LNCaP clone FGC (cell line): ENCODE measurements around the gene AGK.

Source experiments
- DNase-seq: peaks from one replicate; pipeline ENCODE4 v3.0.0-alpha.2; 2011; ENCODE audit warnings: low read depth
- H3K4me3 ChIP-seq: 2 replicates; pipeline ENCODE4 v1.5.1; 2011; ENCODE audit warnings: mild to moderate bottlenecking, low read depth, low read length, control low read depth
- CTCF ChIP-seq: IDR thresholded peaks from 2 replicates; pipeline ENCODE4 v1.5.1; 2012; ENCODE audit warnings: mild to moderate bottlenecking; ENCODE audit not compliant: control insufficient read depth, insufficient read depth; ENCODE audit errors: extremely low read depth

The AGK gene

GRCh38 chr7:141695803-141696289 lies 144.6 kb downstream of the AGK start:
- peak; percentile 99 for DNase-seq
- H3K4me3 ChIP-seq = 0 out of 2 replicates have a peak overlapping the region, but pooled peaks have one; percentile 16
- no peak for TF ChIP-seq CTCF

DNA sequence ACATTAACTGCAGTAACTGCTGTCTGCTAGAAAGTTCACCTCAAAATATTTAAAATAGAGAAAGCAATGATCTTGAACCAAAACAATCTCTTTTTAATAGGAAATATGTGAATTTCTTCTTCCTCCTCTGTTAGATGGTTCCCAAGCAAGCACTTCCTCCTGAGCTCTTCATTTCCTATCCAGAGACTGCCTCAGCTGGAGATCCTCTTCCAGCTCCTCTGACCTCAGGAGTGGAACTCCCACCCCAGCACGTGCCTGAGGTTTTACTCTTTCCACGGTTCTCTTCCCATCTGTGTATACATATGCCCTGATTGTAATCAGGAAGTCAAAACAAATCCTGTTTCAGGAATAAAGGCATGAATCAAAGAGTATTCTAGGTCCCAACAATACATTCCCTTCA lies 145.1 kb downstream of the AGK start:
- H3K4me3 ChIP-seq = 0 out of 2 replicates have a peak overlapping the region, but pooled peaks have one; percentile 16
- no peak for TF ChIP-seq CTCF
- peak; percentile 50 for DNase-seq

GRCh38 chr7:141697211-141697871 lies 146.1 kb downstream of the AGK start:
- DNase-seq = no peak
- H3K4me3 ChIP-seq = no peak overlapping the region
- TF ChIP-seq CTCF = no peak

- no peak for TF ChIP-seq CTCF
- H3K4me3 ChIP-seq = no peak overlapping the region
- DNase-seq = no peak
These were observed 147.2 kb downstream of the AGK start for GRCh38 chr7:141698247-141699015.

DNA sequence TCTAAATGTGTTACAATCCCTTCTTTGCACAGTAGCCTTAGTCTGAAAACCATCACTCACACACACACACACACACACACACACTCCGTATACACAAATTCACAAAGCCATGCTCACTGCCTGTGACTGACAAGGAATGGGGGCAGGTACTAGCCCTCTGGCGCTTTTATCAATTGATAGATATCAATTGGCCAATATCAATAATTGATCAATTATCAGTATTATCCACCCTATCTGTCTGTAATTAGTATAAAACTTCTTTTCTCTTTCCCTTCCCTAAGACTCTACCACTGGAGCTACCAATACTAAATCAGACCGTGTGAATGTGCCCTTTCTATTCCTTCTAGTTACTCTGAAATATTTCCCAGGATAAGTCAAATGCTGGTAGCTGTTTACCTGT lies 148.7 kb downstream of the AGK start:
- no peak overlapping the region for H3K4me3 ChIP-seq
- no peak for TF ChIP-seq CTCF
- no peak for DNase-seq

- no peak overlapping the region for H3K4me3 ChIP-seq
- TF ChIP-seq CTCF = no peak
- no peak for DNase-seq
These were observed 149.2 kb downstream of the AGK start for GRCh38 chr7:141700296-141700847.
